ENCODE results near the gene PRKN.

PRKN gene

GRCh38 chr6:161302949-161303348 lies 1424.6 kb downstream of the PRKN start:
- no peak for TF ChIP-seq CTCF (IDR thresholded peaks at IDR 0.05; ENCODE audit: low read depth, low read length)
- no peak overlapping the region for H3K4me3 ChIP-seq (ENCODE audit: low read depth, low read length)

GRCh38 chr6:161301338-161301737 lies 1426.2 kb downstream of the PRKN start:
- TF ChIP-seq CTCF (IDR thresholded peaks at IDR 0.05; ENCODE audit: low read depth, low read length), result no peak
- no peak overlapping the region for H3K4me3 ChIP-seq (ENCODE audit: low read depth, low read length)

- H3K4me3 ChIP-seq (ENCODE audit: low read depth, low read length), result no peak overlapping the region
- no peak for TF ChIP-seq CTCF (IDR thresholded peaks at IDR 0.05; ENCODE audit: low read depth, low read length)
Measured at GRCh38 chr6:161300823-161301222, 1426.7 kb downstream of the PRKN start.

GRCh38 chr6:161299726-161300125 lies 1427.8 kb downstream of the PRKN start:
- TF ChIP-seq CTCF (IDR thresholded peaks at IDR 0.05; ENCODE audit: low read depth, low read length), result no peak
- H3K4me3 ChIP-seq (ENCODE audit: low read depth, low read length), result no peak overlapping the region

Measured in WI38 (cell line).